Nephron (organoid): ENCODE results near the gene CRABP1.
A peak's percentile ranks its signal among the peaks of the same experiment; 100 is the strongest.
"Not testable (repeated sequence)": the region's sequence is repeated elsewhere in the genome, so short reads cannot be mapped to it uniquely, and the experiment has no call there.

Experiments used
- H3K27ac Mint-ChIP-seq, 3 experiments: 2 replicates each; pipeline ENCODE4 v1.8.0; 2020; ENCODE audit warnings: mixed read lengths in 3 of 3, mild to moderate bottlenecking in 2 of 3, moderate library complexity in 1 of 3
- H3K27me3 Mint-ChIP-seq: 2 replicates; pipeline ENCODE4 v1.8.0; 2021; ENCODE audit warnings: low read depth, mild to moderate bottlenecking, moderate library complexity, mixed read lengths
- H3K36me3 Mint-ChIP-seq: 2 replicates; pipeline ENCODE4 v1.8.0; 2020; ENCODE audit warnings: low read depth, mixed read lengths
- H3K4me1 Mint-ChIP-seq: 2 replicates; pipeline ENCODE4 v1.8.0; 2020; ENCODE audit warnings: mixed read lengths
- H3K4me3 Mint-ChIP-seq, 3 experiments: 2 replicates each; pipeline ENCODE4 v1.8.0; 2020; ENCODE audit warnings: mild to moderate bottlenecking in 3 of 3, mixed read lengths in 3 of 3, moderate library complexity in 2 of 3
- H3K9me3 Mint-ChIP-seq: 2 replicates; pipeline ENCODE4 v1.8.0; 2020; ENCODE audit warnings: mixed read lengths
- CTCF ChIP-seq, 3 experiments: fragments of 200-600 bp; sonication (generic); IDR thresholded peaks; one replicate each; pipeline ENCODE4 v1.5.0; 2021; ENCODE audit warnings: antibody characterized with exemption in 3 of 3; ENCODE audit not compliant: unreplicated experiment in 3 of 3

CRABP1 gene

GRCh38 chr15:78374436-78375393 is 34.6 kb downstream of the CRABP1 start:
- TF ChIP-seq CTCF (IDR thresholded peaks at IDR 0.05; ENCODE audit: unreplicated experiment in 3 of 3): no peak
- no peaks in the 10 kb centered on the region for H3K36me3 Mint-ChIP-seq
- peaks cover 7% of the 10 kb centered on the region for H3K9me3 Mint-ChIP-seq
- peak overlapping the region in 1 of 3 experiments; percentile 29 for H3K27ac Mint-ChIP-seq
- H3K27me3 Mint-ChIP-seq: peaks cover 10% of the 10 kb centered on the region
- no peak overlapping the region for H3K4me3 Mint-ChIP-seq
- peaks cover 13% of the 10 kb centered on the region for H3K4me1 Mint-ChIP-seq

- H3K36me3 Mint-ChIP-seq, H3K27ac Mint-ChIP-seq, H3K4me3 Mint-ChIP-seq, H3K9me3 Mint-ChIP-seq: not testable (repeated sequence)
- Mint-ChIP-seq H3K27me3 (peaks cover 20% of the 10 kb centered on the region), H3K4me1 (peaks cover 14% of the 10 kb centered on the region)
Observed at GRCh38 chr15:78380143-78380542, 40.0 kb downstream of the CRABP1 start.

- Mint-ChIP-seq H3K4me1 (peaks cover 24% of the 10 kb centered on the region), H3K27ac (peak overlapping the region; percentile 37 to 88 (median 75)), H3K4me3 (no peak overlapping the region), H3K27me3 (peaks cover 20% of the 10 kb centered on the region), H3K36me3 (no peaks in the 10 kb centered on the region), H3K9me3 (peaks cover 5% of the 10 kb centered on the region)
- TF ChIP-seq CTCF (IDR thresholded peaks at IDR 0.05; ENCODE audit: unreplicated experiment in 3 of 3): no peak
Observed at GRCh38 chr15:78382114-78382880, 42.1 kb downstream of the CRABP1 start.

GRCh38 chr15:78384651-78385050 is 44.5 kb downstream of the CRABP1 start:
- TF ChIP-seq CTCF (IDR thresholded peaks at IDR 0.05; ENCODE audit: unreplicated experiment in 3 of 3): no peak
- H3K4me1 Mint-ChIP-seq: peaks cover 38% of the 10 kb centered on the region
- peaks cover 18% of the 10 kb centered on the region for H3K27me3 Mint-ChIP-seq
- H3K4me3 Mint-ChIP-seq: no peak overlapping the region
- H3K27ac Mint-ChIP-seq: peak overlapping the region in 2 of 3 experiments; percentile 2 to 9
- H3K36me3 Mint-ChIP-seq: no peaks in the 10 kb centered on the region
- peaks cover 2% of the 10 kb centered on the region for H3K9me3 Mint-ChIP-seq

GRCh38 chr15:78387246-78388037 is 47.3 kb downstream of the CRABP1 start:
- no peaks in the 10 kb centered on the region for H3K9me3 Mint-ChIP-seq
- H3K36me3 Mint-ChIP-seq: no peaks in the 10 kb centered on the region
- H3K4me1 Mint-ChIP-seq: peaks cover 43% of the 10 kb centered on the region
- no peak for TF ChIP-seq CTCF (IDR thresholded peaks at IDR 0.05; ENCODE audit: unreplicated experiment in 3 of 3)
- no peak overlapping the region for H3K4me3 Mint-ChIP-seq
- H3K27me3 Mint-ChIP-seq: peaks cover 27% of the 10 kb centered on the region
- H3K27ac Mint-ChIP-seq: peak overlapping the region; percentile 73 to 95 (median 88)

- peaks cover 32% of the 10 kb centered on the region for H3K4me1 Mint-ChIP-seq
- TF ChIP-seq CTCF (IDR thresholded peaks at IDR 0.05; ENCODE audit: unreplicated experiment in 3 of 3): no peak
- H3K36me3 Mint-ChIP-seq: no peaks in the 10 kb centered on the region
- peaks cover 24% of the 10 kb centered on the region for H3K27me3 Mint-ChIP-seq
- no peaks in the 10 kb centered on the region for H3K9me3 Mint-ChIP-seq
- H3K27ac Mint-ChIP-seq: peak overlapping the region; percentile 72 to 95 (median 90)
- H3K4me3 Mint-ChIP-seq: no peak overlapping the region
Observed at GRCh38 chr15:78388865-78389264, 48.7 kb downstream of the CRABP1 start.
